Measurements from ENCODE around the gene CPSF4.

DNA sequence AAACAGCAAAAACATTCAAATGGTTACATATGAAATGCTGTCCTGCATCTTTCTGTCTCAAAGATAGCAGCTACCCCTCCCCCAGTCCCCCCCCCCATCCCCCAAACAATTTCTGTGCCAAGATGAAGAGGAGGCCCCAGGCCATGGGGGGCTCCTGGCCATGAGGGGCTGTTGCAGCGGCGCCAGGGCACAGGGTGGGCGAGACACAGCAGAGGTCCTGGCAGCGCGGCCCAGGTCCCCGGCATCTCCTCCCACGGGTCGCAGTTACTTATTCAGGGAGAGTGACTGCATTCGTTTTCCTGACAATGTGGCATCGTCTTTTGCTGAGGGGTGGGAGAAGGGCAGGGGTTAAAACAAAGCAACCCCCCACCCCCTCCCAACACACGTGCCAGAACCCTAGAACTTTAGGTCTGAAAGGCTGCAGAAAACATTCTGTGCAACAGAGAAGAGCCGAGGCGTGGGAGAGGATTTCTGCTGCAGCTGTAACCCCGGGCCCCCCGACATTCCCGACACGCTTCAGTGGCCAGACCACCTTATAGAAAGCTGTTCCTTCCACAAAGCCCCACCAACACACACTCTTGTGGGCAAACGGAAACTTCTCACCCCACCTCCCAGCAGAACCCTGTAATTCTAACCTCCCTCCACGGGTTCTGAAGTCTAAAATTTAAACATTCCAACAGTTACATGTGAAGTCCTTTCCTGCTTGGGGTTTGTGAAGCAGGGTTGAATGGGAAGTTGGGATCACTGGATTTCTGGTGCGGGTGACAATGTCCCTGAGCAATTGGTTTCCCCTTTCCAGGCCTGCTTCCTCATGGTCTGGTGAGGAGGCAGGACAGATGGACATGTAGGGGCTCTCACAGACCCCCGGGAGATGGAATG lies 42.1 kb upstream of the CPSF4 start:
- TF ChIP-seq POLR2A (IDR thresholded peaks at IDR 0.05), result no peak
- TF ChIP-seq, protein P1, sequence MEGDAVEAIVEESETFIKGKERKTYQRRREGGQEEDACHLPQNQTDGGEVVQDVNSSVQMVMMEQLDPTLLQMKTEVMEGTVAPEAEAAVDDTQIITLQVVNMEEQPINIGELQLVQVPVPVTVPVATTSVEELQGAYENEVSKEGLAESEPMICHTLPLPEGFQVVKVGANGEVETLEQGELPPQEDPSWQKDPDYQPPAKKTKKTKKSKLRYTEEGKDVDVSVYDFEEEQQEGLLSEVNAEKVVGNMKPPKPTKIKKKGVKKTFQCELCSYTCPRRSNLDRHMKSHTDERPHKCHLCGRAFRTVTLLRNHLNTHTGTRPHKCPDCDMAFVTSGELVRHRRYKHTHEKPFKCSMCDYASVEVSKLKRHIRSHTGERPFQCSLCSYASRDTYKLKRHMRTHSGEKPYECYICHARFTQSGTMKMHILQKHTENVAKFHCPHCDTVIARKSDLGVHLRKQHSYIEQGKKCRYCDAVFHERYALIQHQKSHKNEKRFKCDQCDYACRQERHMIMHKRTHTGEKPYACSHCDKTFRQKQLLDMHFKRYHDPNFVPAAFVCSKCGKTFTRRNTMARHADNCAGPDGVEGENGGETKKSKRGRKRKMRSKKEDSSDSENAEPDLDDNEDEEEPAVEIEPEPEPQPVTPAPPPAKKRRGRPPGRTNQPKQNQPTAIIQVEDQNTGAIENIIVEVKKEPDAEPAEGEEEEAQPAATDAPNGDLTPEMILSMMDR (IDR thresholded peaks at IDR 0.05), result no peak
- TF ChIP-seq EP300 (IDR thresholded peaks at IDR 0.05), result no peak
